ENCODE data around the gene KCNT1. TPM values are rescaled to one million over a fixed set of nuclear protein-coding genes. Genes with fewer than 3 reads are reported as not detected.

KCNT1 gene
- total RNA-seq, 1 experiment from 2014 or later: 0.68 TPM

DNA sequence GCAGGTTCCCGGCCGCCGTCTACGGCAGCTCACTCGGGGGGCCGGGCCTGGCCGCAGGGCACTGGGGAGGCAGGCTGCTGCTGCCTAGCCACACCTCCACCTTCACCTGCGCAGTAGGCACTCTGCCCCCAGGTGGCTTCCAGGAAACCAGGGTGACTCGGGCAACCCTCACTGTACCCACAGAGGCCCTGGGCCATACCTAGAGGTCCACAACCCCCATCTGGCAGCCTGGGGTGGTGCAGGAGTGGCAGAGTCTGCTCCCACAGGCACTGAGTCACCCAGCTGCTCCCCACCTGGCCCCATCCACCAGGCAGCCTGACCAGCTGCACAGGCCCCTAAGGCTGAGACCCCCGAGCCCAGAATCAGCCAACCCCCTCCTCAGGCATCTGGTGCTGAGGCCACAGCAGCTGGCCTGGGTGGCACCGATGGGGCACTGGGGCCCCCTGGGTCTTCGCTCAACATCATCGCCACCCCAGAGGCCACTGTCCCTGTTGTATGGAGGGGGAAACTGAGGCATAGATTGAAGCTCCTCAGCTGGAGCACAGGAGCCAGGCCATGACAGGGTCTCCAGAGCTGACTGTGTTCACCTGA is 70.2 kb downstream of the KCNT1 start:
- no peak overlapping the region for H3T11ph ChIP-seq (ENCODE audit: low read length)
- H4K5ac ChIP-seq (ENCODE audit: insufficient read length, low read depth, low read length): no peak overlapping the region
- H3K27me3 ChIP-seq (ENCODE audit: insufficient read depth, low read length): no peaks in the 10 kb centered on the region
- no peak overlapping the region for H2BK120ac ChIP-seq (ENCODE audit: low read depth, low read length, poor library complexity, severe bottlenecking)
- H3K27ac ChIP-seq (ENCODE audit: insufficient read length, low read depth, low read length): no peak overlapping the region
- no peaks in the 10 kb centered on the region for H3K4me1 ChIP-seq (ENCODE audit: insufficient read depth, low read length)
- DNase-seq: no peak
- H3K9ac ChIP-seq (ENCODE audit: extremely low read depth, insufficient read length, low read length): no peak overlapping the region
- no peaks in the 10 kb centered on the region for H3K79me2 ChIP-seq (ENCODE audit: insufficient read depth, low read length)
- no peaks in the 10 kb centered on the region for H3K79me1 ChIP-seq (ENCODE audit: insufficient read depth, low read depth, low read length, poor library complexity, severe bottlenecking)
- no peak overlapping the region for H3K27ac Mint-ChIP-seq
- no peak overlapping the region for H2BK20ac ChIP-seq (ENCODE audit: low read depth, low read length, poor library complexity, severe bottlenecking)
- no peak overlapping the region for H3K23ac ChIP-seq (ENCODE audit: insufficient read length, low read depth, low read length)
- no peak overlapping the region for H4K8ac ChIP-seq (replicated peaks; ENCODE audit: insufficient read length, low read depth, low read length)
- no peaks in the 10 kb centered on the region for H3K9me3 ChIP-seq (ENCODE audit: control insufficient read depth, low read depth, low read length)
- H3K9me3 Mint-ChIP-seq: no peaks in the 10 kb centered on the region
- H2AFZ ChIP-seq (ENCODE audit: low read length): no peak overlapping the region
- no peak overlapping the region for H2BK12ac ChIP-seq (ENCODE audit: insufficient read length, low read depth, low read length)
- H3K4me3 Mint-ChIP-seq: no peak overlapping the region
- H3K4me1 Mint-ChIP-seq: no peaks in the 10 kb centered on the region
- H3K4me2 ChIP-seq (ENCODE audit: insufficient read depth, insufficient read length, low read length): no peak overlapping the region
- no peak overlapping the region for H3K18ac ChIP-seq (ENCODE audit: insufficient read length, low read depth, low read length)
- peaks cover 2% of the 10 kb centered on the region for H4K20me1 ChIP-seq (ENCODE audit: control insufficient read depth, insufficient read depth, insufficient read length)
- no peaks in the 10 kb centered on the region for H3K36me3 Mint-ChIP-seq (ENCODE audit: insufficient read depth in 1 of 3, low read depth in 3 of 3)
- TF ChIP-seq, protein P1, sequence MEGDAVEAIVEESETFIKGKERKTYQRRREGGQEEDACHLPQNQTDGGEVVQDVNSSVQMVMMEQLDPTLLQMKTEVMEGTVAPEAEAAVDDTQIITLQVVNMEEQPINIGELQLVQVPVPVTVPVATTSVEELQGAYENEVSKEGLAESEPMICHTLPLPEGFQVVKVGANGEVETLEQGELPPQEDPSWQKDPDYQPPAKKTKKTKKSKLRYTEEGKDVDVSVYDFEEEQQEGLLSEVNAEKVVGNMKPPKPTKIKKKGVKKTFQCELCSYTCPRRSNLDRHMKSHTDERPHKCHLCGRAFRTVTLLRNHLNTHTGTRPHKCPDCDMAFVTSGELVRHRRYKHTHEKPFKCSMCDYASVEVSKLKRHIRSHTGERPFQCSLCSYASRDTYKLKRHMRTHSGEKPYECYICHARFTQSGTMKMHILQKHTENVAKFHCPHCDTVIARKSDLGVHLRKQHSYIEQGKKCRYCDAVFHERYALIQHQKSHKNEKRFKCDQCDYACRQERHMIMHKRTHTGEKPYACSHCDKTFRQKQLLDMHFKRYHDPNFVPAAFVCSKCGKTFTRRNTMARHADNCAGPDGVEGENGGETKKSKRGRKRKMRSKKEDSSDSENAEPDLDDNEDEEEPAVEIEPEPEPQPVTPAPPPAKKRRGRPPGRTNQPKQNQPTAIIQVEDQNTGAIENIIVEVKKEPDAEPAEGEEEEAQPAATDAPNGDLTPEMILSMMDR (conservative IDR thresholded peaks at IDR 0.05): peak; percentile 18; the same call in 1 of the 3 replicates
- H3K27me3 Mint-ChIP-seq (ENCODE audit: low read depth): no peaks in the 10 kb centered on the region
- no peak overlapping the region for H2BK15ac ChIP-seq (ENCODE audit: low read depth, low read length)
- no peak overlapping the region for H3K4ac ChIP-seq (ENCODE audit: low read depth, low read length)
- H3K23me2 ChIP-seq (ENCODE audit: insufficient read length, low read depth, low read length, poor library complexity, severe bottlenecking): no peaks in the 10 kb centered on the region
- H3K14ac ChIP-seq (ENCODE audit: insufficient read depth, low read length): no peak overlapping the region; the same call in 1 of the 2 replicates
- H2BK5ac ChIP-seq (ENCODE audit: insufficient read length, low read length): no peak overlapping the region
- no peak overlapping the region for H3K56ac ChIP-seq (ENCODE audit: insufficient read length, low read depth, low read length)
- no peak overlapping the region for H2AK5ac ChIP-seq (ENCODE audit: insufficient read length, low read length)
- no CpG with 5 or more reads among the region's 13 CpGs for WGBS (ENCODE audit: extremely low coverage, insufficient read length, low lambda C conversion rate)
- no peak overlapping the region for H4K91ac ChIP-seq (ENCODE audit: insufficient read length, low read depth, low read length)
